ENCODE data around the gene COL16A1.

Gene COL16A1

DNA sequence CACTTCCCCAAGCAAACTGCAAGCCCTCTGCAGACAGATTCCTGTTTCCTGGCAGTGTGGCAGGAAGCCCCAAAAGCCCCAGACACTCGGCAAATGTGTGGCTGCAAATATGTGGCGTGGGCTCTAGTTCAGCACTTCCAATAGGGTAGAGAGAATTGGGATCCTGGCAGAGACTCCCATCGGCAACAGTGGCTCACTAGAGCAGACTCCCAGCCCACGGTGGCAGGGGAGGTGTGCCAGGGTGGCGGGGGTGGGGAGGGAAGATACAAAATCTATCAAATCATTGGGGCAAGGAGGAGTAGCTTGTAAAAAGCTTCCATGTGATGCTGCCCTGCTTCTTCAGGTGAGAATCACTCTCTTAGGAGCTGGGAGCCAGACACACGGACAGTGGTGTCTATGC lies 25.9 kb downstream of the COL16A1 start:
- Mint-ChIP-seq H3K36me3 (ENCODE audit: low read depth) (no peaks in the 10 kb centered on the region), H3K4me1 (peaks cover 16% of the 10 kb centered on the region), H3K27me3 (ENCODE audit: low read depth, poor library complexity) (peaks cover 6% of the 10 kb centered on the region), H3K27ac (no peak overlapping the region), H3K9me3 (no peaks in the 10 kb centered on the region), H3K4me3 (no peak overlapping the region)
- no peak for DNase-seq
- TF ChIP-seq, protein P1, sequence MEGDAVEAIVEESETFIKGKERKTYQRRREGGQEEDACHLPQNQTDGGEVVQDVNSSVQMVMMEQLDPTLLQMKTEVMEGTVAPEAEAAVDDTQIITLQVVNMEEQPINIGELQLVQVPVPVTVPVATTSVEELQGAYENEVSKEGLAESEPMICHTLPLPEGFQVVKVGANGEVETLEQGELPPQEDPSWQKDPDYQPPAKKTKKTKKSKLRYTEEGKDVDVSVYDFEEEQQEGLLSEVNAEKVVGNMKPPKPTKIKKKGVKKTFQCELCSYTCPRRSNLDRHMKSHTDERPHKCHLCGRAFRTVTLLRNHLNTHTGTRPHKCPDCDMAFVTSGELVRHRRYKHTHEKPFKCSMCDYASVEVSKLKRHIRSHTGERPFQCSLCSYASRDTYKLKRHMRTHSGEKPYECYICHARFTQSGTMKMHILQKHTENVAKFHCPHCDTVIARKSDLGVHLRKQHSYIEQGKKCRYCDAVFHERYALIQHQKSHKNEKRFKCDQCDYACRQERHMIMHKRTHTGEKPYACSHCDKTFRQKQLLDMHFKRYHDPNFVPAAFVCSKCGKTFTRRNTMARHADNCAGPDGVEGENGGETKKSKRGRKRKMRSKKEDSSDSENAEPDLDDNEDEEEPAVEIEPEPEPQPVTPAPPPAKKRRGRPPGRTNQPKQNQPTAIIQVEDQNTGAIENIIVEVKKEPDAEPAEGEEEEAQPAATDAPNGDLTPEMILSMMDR (IDR thresholded peaks at IDR 0.05), result no peak

DNA sequence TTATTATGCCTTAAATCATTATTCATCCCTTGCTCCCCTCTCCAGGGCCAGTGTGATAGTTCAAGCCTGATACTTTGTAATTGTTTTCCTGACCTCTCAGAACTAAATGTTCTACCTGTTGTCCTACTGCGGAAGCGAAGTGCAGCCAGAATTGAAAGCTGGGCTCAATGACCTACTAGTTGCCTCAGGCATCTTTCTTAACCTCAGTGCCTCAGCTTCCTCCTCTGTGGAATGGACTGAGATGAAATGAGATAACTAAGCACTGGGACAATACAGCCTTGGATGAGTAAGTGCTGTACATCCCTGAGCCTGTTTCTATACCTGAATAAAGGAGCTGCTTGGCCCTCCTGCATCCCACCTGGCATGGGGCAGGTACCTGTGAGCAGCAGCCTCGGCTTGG lies 26.4 kb downstream of the COL16A1 start:
- H3K27ac Mint-ChIP-seq, result no peak overlapping the region
- peaks cover 16% of the 10 kb centered on the region for H3K4me1 Mint-ChIP-seq
- H3K36me3 Mint-ChIP-seq (ENCODE audit: low read depth), result no peaks in the 10 kb centered on the region
- TF ChIP-seq, protein P1 (IDR thresholded peaks at IDR 0.05), result no peak
- peaks cover 6% of the 10 kb centered on the region for H3K27me3 Mint-ChIP-seq (ENCODE audit: low read depth, poor library complexity)
- no peak overlapping the region for H3K4me3 Mint-ChIP-seq
- DNase-seq, result no peak
- H3K9me3 Mint-ChIP-seq, result no peaks in the 10 kb centered on the region

DNA sequence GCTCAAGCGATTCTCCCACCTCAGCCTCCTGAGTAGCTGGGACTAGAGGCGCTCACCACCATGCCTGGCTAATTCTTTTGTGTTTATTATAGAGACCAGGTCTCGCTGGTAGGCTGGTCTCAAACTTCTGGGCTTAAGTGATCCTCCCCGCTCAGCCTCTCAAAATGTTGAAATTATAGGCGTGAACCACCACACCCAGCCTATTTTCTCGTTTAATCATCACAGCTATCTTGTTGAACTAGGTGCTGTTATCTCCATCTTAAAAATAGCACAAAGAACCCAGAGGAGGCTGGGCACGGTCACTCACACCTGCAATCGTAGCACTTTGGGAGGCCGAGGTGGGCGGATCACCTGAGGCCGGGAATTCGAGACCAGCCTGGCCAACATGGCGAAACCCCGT lies 28.1 kb downstream of the COL16A1 start:
- DNase-seq, result no peak
- Mint-ChIP-seq H3K27ac (no peak overlapping the region), H3K27me3 (ENCODE audit: low read depth, poor library complexity) (peaks cover 10% of the 10 kb centered on the region), H3K9me3 (no peaks in the 10 kb centered on the region), H3K4me1 (peaks cover 11% of the 10 kb centered on the region), H3K4me3 (no peak overlapping the region), H3K36me3 (ENCODE audit: low read depth) (no peaks in the 10 kb centered on the region)
- TF ChIP-seq, protein P1 (IDR thresholded peaks at IDR 0.05), result no peak

DNA sequence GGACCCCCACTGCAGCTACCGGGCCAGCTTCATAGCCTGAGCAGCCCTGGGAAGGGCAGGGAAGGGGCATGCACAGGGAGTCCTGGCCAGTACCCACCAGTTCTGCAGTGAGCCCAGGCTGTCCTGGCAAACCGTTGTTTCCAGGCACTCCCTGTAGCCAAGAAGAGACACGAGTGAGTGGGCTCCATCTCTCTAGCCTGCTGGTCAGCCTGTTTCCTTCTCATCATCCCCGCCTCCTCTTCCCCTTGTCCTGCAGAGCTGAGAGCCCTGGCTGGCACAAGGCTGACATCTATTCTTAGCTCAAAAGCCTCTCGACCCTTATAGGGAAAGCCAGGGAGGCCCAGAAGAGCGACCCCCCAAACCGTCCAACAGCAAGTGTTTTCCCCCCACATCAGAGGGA lies 28.7 kb downstream of the COL16A1 start:
- H3K27me3 Mint-ChIP-seq (ENCODE audit: low read depth, poor library complexity), result peaks cover 12% of the 10 kb centered on the region
- TF ChIP-seq, protein P1 (IDR thresholded peaks at IDR 0.05), result no peak
- H3K27ac Mint-ChIP-seq, result no peak overlapping the region
- no peaks in the 10 kb centered on the region for H3K36me3 Mint-ChIP-seq (ENCODE audit: low read depth)
- no peak for DNase-seq
- peaks cover 16% of the 10 kb centered on the region for H3K4me1 Mint-ChIP-seq
- no peak overlapping the region for H3K4me3 Mint-ChIP-seq
- no peaks in the 10 kb centered on the region for H3K9me3 Mint-ChIP-seq

- H3K9me3 Mint-ChIP-seq, result no peaks in the 10 kb centered on the region
- H3K27me3 Mint-ChIP-seq (ENCODE audit: low read depth, poor library complexity), result peaks cover 13% of the 10 kb centered on the region
- H3K27ac Mint-ChIP-seq, result no peak overlapping the region
- H3K36me3 Mint-ChIP-seq (ENCODE audit: low read depth), result no peaks in the 10 kb centered on the region
- peaks cover 21% of the 10 kb centered on the region for H3K4me1 Mint-ChIP-seq
- H3K4me3 Mint-ChIP-seq, result no peak overlapping the region
- TF ChIP-seq, protein P1 (IDR thresholded peaks at IDR 0.05), result no peak
- DNase-seq, result no peak
Measured at GRCh38 chr1:31674626-31675025, 29.2 kb downstream of the COL16A1 start.

GRCh38 chr1:31673433-31673832 lies 30.4 kb downstream of the COL16A1 start:
- Mint-ChIP-seq H3K4me3 (no peak overlapping the region), H3K9me3 (no peaks in the 10 kb centered on the region), H3K27me3 (ENCODE audit: low read depth, poor library complexity) (peaks cover 16% of the 10 kb centered on the region), H3K27ac (no peak overlapping the region), H3K4me1 (peaks cover 31% of the 10 kb centered on the region), H3K36me3 (ENCODE audit: low read depth) (no peaks in the 10 kb centered on the region)
- no peak for DNase-seq
- TF ChIP-seq, protein P1 (IDR thresholded peaks at IDR 0.05), result no peak
